ENCODE results near the gene NRP2.

The NRP2 gene

GRCh38 chr2:205713086-205713485 is 30.8 kb downstream of the NRP2 start:
- DNase-seq = no peak

- DNase-seq = peak; percentile 10
Observed at GRCh38 chr2:205714058-205714776, 31.9 kb downstream of the NRP2 start.

DNA sequence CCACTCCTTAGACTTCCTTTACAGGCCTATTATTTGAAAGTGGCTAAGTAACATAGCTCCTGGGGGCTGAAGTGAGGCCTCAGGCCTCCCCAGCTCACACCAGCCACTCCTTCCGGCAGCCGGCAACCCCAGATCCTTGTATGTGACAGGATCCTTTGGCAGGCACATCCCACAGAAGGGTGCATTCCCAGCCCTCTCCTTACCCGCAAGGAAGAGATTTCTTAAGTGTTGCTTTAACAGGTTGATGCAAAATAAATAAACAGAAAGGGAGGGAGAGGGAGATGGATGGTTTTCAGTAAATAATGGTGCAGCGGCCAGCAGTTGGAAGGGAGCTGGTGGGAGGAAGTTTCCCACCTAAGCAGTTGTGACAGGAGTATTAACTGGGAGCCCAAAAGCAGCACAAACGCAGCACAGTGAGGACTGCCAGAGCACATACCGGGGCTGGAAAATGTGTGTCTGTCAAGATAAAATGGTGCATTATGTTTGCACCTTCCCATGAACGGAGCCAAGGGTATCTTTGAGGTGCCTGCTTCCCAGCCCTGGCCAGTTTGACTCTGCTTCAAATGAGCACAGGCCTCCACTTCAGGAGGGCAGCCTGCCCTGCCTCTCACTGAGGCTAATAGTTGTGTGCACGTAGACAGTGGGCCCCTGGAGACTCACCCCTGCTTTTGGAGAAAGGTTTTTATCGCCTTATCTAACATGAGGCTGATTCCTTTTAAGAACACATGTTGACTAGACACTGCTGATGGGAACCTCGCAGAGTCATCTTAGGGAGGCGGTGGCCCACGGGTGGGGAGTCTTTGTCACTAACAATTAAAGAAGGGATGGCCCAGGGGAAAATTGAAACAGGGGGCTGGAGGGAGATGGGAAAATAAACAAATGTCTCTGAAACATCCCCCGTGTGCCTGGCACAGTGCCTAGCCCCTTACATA is 32.8 kb downstream of the NRP2 start:
- DNase-seq = no peak

GRCh38 chr2:205715831-205716525 is 33.7 kb downstream of the NRP2 start:
- DNase-seq = no peak

GRCh38 chr2:205717175-205717846 is 35.0 kb downstream of the NRP2 start:
- DNase-seq = no peak

GRCh38 chr2:205717999-205718398 is 35.7 kb downstream of the NRP2 start:
- DNase-seq = no peak

- DNase-seq = no peak
Observed at GRCh38 chr2:205719847-205720246, 37.5 kb downstream of the NRP2 start.

- DNase-seq = no peak
Observed at GRCh38 chr2:205720451-205720902, 38.2 kb downstream of the NRP2 start.

DNA sequence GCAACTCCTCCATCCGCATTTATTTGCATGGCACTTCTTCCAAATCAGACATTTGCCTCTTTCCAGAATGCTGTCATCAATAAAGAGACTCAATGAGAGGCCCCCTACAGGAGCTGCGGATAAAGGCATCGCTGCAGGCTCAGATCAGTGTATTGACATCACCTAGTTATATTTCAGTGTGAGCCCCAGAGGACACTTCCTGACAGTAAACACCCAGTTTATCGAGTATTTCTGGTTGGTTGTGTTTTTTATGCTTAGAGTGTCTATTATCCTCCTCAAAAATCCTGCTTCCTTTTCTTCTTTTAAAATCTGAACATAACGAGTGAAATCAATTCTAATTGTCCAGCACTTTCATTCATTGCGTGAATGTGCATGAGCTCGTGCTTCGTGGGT is 38.8 kb downstream of the NRP2 start:
- DNase-seq = no peak

DNA sequence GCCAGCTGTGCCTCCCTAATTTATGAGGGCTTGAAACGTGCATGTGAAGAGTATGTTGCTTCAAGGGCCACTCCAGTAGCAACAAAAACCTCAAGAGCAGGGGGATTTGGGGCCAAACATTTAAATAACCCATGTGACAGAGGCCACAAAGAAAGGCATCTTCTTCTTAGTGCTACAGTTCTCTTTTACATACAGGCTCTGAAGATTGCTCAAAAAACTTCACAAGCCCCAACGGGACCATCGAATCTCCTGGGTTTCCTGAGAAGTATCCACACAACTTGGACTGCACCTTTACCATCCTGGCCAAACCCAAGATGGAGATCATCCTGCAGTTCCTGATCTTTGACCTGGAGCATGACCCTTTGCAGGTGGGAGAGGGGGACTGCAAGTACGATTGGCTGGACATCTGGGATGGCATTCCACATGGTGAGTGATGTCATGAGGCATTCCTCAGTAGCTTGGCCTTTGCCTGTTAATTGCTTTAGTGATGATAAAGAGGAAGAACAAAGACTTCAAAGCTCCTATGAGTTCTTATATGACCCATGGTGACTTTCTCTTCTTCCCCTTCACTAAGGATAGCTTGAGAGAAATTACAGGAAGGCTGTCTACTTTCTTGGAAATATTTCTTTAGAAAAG is 40.1 kb downstream of the NRP2 start:
- DNase-seq = no peak

DNA sequence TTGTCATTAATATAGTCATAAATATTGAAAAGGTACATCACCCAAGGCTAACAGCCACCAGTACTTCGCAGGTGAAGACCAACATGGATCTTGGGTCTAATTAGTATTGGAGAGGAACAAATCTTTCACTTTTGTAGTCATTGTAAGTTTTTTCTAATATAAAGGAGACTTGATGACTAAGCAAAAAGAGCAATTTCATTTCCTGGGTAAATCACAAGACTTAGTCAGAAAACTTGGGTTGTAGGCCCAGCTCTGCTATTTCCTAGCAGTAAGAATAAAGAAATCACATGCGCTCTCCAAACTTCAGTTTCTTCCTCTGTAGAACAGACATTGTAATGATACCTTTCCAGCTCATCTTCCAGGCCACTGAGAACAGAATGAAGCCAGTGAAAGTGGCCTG is 40.9 kb downstream of the NRP2 start:
- no peak for DNase-seq

GRCh38 chr2:205725059-205725458 is 42.8 kb downstream of the NRP2 start:
- DNase-seq = no peak

- DNase-seq = no peak
Observed at GRCh38 chr2:205726506-205726905, 44.2 kb downstream of the NRP2 start.

GRCh38 chr2:205727174-205727573 is 44.9 kb downstream of the NRP2 start:
- DNase-seq = no peak

DNA sequence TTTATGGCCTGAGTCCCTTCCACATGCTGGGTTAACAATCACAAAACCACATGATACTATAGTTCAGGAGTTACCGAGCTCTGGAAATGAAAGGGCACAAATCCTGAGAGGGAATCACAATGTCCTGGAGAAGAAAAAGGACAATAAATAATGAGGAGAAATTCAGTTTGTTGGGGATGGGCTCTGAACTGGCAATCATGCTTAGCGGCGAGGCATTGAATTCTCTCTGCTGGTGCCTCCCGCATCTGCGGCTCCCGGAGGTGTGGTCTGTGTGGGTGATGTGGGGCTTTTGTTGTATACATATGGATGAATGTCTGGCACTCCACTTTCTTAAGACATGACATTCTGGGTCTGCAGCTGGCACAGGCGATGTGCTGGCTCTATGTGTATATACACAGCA is 46.1 kb downstream of the NRP2 start:
- no peak for DNase-seq

DNA sequence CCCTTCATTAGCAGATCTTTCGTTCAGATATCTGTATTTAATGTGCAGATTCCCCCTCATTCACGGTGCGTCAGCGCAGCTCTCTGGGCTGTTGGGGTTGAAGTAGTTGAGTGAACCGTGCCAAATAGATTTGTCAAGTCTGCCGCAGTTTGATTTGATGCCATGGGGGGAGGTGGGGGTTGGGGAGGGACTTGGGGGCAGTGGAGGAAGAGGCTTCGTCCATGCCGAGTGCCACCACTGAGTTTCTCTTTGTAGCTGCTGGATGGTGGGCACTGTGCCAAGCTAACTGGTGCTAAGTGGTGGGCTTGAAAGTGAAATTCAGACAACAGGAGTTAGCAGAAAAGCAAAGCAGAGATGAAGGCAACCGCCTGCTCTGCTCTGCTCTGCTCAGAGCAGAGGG is 47.9 kb downstream of the NRP2 start:
- DNase-seq = no peak

DNA sequence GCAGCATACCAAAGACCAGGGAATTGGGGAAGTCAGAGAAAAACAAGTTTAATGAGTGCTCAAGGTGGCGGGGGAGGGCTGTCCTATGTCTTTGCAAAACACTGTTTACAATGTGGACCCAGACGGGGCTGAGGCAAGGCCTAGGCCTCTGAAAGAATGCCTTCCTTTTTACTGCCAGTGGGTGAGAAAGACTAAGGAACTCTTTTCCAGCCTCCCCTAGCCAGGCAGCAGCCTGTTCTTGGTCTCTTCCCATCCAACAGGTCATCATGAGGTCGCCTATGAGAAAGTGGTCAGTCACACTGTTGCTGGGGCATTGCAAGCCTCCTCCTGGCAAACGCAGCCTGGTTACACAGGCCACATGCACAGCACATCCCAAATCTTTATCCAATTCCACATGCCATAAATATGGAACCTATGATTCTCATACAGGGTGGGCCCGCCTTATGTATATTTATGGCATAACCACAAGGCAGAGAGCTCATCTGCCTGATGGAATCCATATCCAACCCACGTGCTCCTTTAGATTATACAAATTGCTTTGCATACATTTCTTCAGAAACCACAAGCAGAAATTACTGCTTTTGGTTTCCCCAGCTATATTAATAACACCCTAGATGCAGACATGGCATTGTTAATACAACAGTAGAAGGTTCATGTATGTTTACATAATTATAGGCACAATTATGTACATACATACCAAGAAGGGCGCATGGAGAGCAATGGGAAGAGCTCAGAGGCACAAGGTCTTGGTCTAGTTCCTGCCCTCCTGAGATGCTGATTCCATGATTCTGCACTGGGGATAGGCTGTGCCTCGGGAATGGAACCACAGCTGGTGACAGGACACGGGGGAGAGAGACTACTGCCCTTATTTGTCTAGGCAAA is 48.6 kb downstream of the NRP2 start:
- no peak for DNase-seq

- no peak for DNase-seq
Observed at GRCh38 chr2:205731583-205731981, 49.3 kb downstream of the NRP2 start.

DNA sequence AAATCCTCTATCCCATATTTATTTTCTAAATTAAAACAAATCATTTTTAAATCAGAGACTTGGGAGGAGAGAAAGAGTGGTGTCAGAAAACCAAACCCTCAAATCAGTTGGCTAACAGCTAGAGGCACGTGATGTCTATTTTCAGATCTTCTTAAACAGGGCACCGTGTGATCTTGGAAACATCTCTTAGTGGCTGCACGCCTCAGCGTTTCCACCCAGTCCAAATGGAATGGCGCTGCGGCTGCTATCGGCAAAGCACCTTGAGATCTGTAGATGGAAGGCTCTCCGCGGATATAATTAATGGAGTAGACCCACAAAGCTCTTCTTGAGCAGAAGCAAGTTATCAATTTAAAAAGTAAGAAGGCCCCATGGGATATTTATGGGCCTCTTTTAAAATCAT is 50.0 kb downstream of the NRP2 start:
- DNase-seq = no peak

DNA sequence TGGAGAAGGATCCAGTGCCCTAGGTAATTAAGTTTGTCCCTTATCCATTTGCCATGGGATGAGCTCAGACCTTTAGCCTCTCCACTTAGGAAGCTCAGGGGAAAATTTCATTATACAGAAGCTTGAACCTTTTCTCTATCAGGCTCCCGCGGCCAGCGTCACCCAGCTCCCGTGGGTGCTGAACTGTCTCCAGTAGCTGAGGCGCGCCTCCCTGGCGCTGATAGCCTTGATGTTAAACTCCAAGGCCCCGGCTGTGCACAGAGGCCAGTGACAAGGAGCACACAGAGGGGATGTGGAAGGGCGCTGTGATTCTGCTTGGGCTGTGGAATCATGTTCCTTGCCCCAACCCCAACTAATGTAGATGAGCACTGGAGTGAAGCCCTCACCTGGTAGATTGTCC is 50.8 kb downstream of the NRP2 start:
- no peak for DNase-seq

GRCh38 chr2:205733648-205734047 is 51.3 kb downstream of the NRP2 start:
- DNase-seq = no peak
